ENCODE measurements around the gene SEMA5A.

The SEMA5A gene

DNA sequence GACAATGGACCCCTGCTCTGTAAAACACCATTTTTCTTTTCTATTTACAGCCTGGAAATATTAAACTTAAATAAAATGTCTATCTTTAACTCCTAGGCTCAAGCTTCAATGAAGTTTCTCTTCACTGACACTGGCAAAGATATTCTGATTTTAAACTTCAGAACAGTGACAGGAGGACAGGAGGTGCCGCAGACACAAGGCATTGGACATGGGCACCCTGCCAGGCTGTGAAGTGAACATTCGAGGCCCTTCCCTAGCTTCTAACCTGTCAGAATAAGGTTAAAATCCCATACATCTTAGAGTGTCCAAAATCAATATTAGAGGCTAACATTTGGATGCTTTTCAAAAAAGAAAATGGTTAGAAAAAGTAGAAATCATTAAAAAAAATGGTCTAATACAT lies 9.2 kb downstream of the SEMA5A start:
- Histone ChIP-seq H3K4me3 (ENCODE audit: low read depth in 1 of 2, low read length in 2 of 2) (no peak overlapping the region), H3K36me3 (ENCODE audit: control insufficient read depth in 1 of 2, insufficient read depth in 2 of 2, low read length in 2 of 2) (no peaks in the 10 kb centered on the region), H3K9ac (ENCODE audit: low read depth in 1 of 2, low read length in 2 of 2) (no peak overlapping the region), H3K27ac (ENCODE audit: low read depth, low read length) (no peak overlapping the region), H3K4me1 (ENCODE audit: control insufficient read depth in 1 of 2, insufficient read depth in 2 of 2, low read length in 2 of 2) (no peaks in the 10 kb centered on the region), H3K9me3 (ENCODE audit: control insufficient read depth in 1 of 2, low read length in 2 of 2) (no peaks in the 10 kb centered on the region), H3K27me3 (ENCODE audit: control insufficient read depth in 1 of 2, insufficient read depth in 2 of 2, low read length in 2 of 2) (no peaks in the 10 kb centered on the region)

DNA sequence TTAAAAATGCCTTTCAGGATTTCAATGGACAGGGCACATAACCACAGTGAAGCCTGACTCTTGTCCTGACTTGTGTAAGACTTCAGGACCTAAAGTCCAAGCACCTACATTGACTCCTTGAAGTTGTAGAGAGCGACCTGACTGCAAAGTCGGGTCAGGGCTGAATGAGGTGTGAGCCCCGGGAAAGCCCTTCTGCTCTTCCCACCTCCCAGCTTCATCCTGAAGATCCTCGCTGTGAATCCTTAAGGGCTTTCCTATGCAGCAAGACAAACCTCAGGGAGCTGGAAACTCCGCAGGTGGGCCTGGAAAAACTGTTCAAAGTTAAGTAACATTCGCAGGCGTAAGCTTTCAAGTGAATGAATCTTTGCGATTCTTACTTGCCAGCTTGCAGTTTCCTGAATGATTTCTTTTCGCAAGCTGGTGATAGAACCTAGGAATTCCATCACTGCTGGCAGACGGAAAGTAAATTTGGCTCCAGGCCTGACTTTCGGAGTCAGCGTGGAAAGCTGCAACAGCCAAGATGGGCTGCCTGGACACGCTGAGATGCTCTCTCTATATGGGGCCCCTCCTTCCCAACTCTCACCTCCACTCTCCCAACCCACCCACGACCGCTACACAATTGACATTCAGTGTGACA lies 10.9 kb downstream of the SEMA5A start:
- Histone ChIP-seq H3K9me3 (ENCODE audit: control insufficient read depth in 1 of 2, low read length in 2 of 2) (no peaks in the 10 kb centered on the region), H3K27ac (ENCODE audit: low read depth, low read length) (no peak overlapping the region), H3K9ac (ENCODE audit: low read depth in 1 of 2, low read length in 2 of 2) (no peak overlapping the region), H3K4me1 (ENCODE audit: control insufficient read depth in 1 of 2, insufficient read depth in 2 of 2, low read length in 2 of 2) (no peaks in the 10 kb centered on the region), H3K4me3 (ENCODE audit: low read depth in 1 of 2, low read length in 2 of 2) (no peak overlapping the region), H3K36me3 (ENCODE audit: control insufficient read depth in 1 of 2, insufficient read depth in 2 of 2, low read length in 2 of 2) (no peaks in the 10 kb centered on the region), H3K27me3 (ENCODE audit: control insufficient read depth in 1 of 2, insufficient read depth in 2 of 2, low read length in 2 of 2) (no peaks in the 10 kb centered on the region)

DNA sequence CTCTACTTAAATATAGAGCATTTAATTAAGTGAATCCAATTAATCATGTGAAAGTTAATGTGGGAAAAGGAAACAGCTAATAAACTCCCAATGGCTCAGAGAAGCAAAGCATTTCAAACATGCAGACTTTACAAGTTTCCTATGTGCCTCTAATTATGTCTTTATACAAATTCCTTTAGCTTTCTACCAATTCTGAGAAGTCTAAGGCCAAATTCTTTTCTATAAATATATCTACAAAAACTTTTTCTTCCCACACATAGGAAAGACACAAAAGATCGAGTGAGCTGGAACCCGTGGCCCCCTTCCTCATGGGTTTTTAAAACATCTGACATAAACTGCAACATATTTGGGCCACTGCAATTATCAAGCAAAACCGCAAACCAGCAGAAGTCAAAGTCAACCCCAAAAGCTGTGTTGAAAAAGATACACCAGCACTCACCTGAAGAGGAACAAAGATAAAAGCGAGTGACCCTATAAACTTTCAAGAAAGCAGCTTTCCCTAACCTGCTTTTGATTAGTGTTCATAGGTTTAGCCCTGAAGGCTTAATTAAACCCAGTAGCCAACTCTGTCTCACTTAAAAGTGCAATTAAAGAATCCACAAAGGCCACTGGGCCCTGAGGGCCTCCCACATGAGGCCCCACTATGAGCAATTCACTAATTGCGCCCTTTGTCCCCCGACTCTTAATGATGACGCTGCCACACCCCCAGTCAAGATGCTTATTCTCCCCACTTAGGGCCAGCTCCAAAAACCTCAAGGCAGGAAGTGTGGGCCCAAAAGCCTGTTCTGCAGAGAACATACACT lies 12.1 kb downstream of the SEMA5A start:
- H3K9me3 ChIP-seq (ENCODE audit: control insufficient read depth in 1 of 2, low read length in 2 of 2), result no peaks in the 10 kb centered on the region
- no peak overlapping the region for H3K27ac ChIP-seq (ENCODE audit: low read depth, low read length)
- H3K36me3 ChIP-seq (ENCODE audit: control insufficient read depth in 1 of 2, insufficient read depth in 2 of 2, low read length in 2 of 2), result no peaks in the 10 kb centered on the region
- H3K4me1 ChIP-seq (ENCODE audit: control insufficient read depth in 1 of 2, insufficient read depth in 2 of 2, low read length in 2 of 2), result no peaks in the 10 kb centered on the region
- no peak overlapping the region for H3K4me3 ChIP-seq (ENCODE audit: low read depth in 1 of 2, low read length in 2 of 2)
- no peak overlapping the region for H3K9ac ChIP-seq (ENCODE audit: low read depth in 1 of 2, low read length in 2 of 2)
- H3K27me3 ChIP-seq (ENCODE audit: control insufficient read depth in 1 of 2, insufficient read depth in 2 of 2, low read length in 2 of 2), result no peaks in the 10 kb centered on the region

DNA sequence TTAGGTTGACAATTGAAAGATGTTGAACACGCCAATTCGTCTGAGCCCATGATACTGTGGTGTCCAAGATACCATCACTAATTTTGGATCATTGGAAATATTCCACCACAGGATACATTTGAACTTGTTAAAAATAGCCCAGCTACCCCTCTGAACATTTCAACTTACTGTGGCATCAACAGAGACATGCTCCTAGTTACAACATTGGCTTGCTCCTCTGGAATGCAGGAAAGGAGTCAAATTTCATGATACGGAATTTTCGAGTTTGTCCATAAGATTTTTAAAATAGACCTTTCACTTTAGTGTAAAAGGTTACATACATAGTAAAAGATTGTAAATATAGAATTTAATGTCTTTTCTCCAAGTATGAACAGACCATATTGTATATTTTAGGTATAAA lies 12.8 kb downstream of the SEMA5A start:
- H3K9me3 ChIP-seq (ENCODE audit: control insufficient read depth in 1 of 2, low read length in 2 of 2), result no peaks in the 10 kb centered on the region
- no peaks in the 10 kb centered on the region for H3K36me3 ChIP-seq (ENCODE audit: control insufficient read depth in 1 of 2, insufficient read depth in 2 of 2, low read length in 2 of 2)
- no peaks in the 10 kb centered on the region for H3K4me1 ChIP-seq (ENCODE audit: control insufficient read depth in 1 of 2, insufficient read depth in 2 of 2, low read length in 2 of 2)
- no peak overlapping the region for H3K9ac ChIP-seq (ENCODE audit: low read depth in 1 of 2, low read length in 2 of 2)
- H3K27ac ChIP-seq (ENCODE audit: low read depth, low read length), result no peak overlapping the region
- no peak overlapping the region for H3K4me3 ChIP-seq (ENCODE audit: low read depth in 1 of 2, low read length in 2 of 2)
- no peaks in the 10 kb centered on the region for H3K27me3 ChIP-seq (ENCODE audit: control insufficient read depth in 1 of 2, insufficient read depth in 2 of 2, low read length in 2 of 2)

DNA sequence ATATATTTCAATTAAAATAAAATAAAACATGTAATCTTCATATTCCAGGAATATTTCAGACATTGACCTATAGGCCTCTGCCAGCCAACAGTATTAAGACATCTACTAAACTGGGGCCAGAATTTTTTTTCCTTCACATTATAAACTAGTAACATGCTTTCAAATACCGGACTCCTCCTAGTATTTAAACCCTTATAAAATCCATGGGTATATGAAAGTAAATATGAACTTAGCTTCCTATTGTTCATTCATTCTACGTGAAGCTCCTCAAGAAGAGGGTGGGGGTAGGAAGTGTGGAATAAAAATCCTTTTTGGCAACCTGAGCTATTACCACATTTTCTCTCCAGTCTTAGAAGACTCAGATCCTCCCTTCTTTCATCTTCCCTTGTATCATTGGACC lies 16.4 kb downstream of the SEMA5A start:
- Histone ChIP-seq H3K9me3 (ENCODE audit: control insufficient read depth in 1 of 2, low read length in 2 of 2) (no peaks in the 10 kb centered on the region), H3K36me3 (ENCODE audit: control insufficient read depth in 1 of 2, insufficient read depth in 2 of 2, low read length in 2 of 2) (no peaks in the 10 kb centered on the region), H3K27ac (ENCODE audit: low read depth, low read length) (no peak overlapping the region), H3K9ac (ENCODE audit: low read depth in 1 of 2, low read length in 2 of 2) (no peak overlapping the region), H3K27me3 (ENCODE audit: control insufficient read depth in 1 of 2, insufficient read depth in 2 of 2, low read length in 2 of 2) (no peaks in the 10 kb centered on the region), H3K4me1 (ENCODE audit: control insufficient read depth in 1 of 2, insufficient read depth in 2 of 2, low read length in 2 of 2) (peaks cover 0 to 6% of the 10 kb centered on the region in 2 donors), H3K4me3 (ENCODE audit: low read depth in 1 of 2, low read length in 2 of 2) (no peak overlapping the region)

DNA sequence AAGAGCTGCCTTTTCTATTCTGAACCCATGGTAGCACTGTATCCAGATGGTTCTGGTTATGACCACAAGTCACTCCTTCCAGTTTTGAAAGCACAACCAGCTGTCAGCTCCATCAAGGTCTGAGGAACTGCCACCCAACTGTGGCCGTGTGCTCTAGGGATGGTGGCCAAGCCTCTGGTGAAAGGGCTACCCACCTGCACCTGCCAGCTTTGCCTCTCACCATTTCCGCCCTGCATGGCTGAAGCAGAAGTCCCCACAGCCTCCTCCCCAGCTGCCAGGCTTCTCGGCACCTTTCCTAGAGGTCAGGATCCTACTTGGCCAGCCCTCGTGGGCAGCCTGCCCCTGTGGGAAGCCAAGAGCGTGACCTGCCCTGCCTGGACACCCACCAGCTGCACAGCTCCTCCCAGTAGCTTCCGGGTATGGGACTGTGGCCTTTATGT lies 16.8 kb downstream of the SEMA5A start:
- no peak overlapping the region for H3K9ac ChIP-seq (ENCODE audit: low read depth in 1 of 2, low read length in 2 of 2)
- H3K4me3 ChIP-seq (ENCODE audit: low read depth in 1 of 2, low read length in 2 of 2), result no peak overlapping the region
- H3K9me3 ChIP-seq (ENCODE audit: control insufficient read depth in 1 of 2, low read length in 2 of 2), result no peaks in the 10 kb centered on the region
- no peaks in the 10 kb centered on the region for H3K27me3 ChIP-seq (ENCODE audit: control insufficient read depth in 1 of 2, insufficient read depth in 2 of 2, low read length in 2 of 2)
- H3K4me1 ChIP-seq (ENCODE audit: control insufficient read depth in 1 of 2, insufficient read depth in 2 of 2, low read length in 2 of 2), result peaks cover 0 to 6% of the 10 kb centered on the region in 2 donors
- no peak overlapping the region for H3K27ac ChIP-seq (ENCODE audit: low read depth, low read length)
- no peaks in the 10 kb centered on the region for H3K36me3 ChIP-seq (ENCODE audit: control insufficient read depth in 1 of 2, insufficient read depth in 2 of 2, low read length in 2 of 2)

DNA sequence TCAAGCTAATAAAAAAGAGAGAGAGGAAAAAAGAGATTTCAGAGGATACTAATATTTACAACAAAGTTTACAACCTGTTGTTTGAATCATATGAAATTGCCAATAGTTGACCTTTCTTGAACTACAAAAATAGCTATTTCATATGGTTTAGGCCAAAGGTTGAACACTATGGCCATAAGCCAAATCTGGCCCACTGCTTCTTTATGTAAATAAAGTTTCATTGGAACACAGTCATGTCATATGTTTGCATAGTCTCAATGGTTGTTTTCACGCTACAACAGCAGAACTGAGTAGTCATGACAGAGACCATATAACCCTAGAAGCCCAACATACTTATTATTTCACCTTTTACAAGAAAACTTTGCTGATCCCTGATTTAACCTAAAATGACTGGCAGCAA lies 20.9 kb downstream of the SEMA5A start:
- Histone ChIP-seq H3K27me3 (ENCODE audit: control insufficient read depth in 1 of 2, insufficient read depth in 2 of 2, low read length in 2 of 2) (no peaks in the 10 kb centered on the region), H3K9ac (ENCODE audit: low read depth in 1 of 2, low read length in 2 of 2) (no peak overlapping the region), H3K27ac (ENCODE audit: low read depth, low read length) (no peak overlapping the region)

DNA sequence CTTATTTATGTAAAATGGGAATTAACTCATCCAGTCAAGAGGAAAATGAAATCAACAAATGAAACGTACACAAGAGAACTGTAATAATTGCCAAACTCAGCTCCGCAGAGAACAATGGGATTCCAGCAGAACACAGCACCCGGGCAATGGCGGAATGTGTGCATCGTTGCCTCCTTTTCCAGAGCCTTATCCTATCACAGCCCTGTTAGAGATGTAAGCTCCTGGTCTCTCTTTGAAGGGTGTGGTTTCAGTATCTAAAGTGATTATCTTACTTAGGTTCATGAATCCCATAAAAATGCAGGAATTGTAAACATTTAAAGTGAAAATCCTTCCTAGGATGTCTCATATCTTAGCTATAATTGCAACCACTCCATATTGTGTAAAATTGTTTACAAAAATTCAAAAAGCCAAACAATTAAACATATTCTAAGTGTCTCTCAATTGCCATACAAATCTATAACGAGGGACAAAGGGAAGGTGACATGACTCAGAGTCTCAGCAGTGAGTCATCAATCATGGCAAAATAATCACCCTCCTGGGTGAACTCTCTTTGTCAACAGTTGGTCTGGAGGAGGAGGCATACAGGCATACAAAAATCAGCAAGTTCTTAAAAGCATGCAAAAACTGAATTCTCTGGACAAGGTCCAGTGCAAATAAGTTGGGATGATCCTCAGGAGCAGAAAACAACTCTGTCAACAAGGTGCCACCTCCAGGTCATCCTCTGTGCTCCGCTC lies 22.6 kb downstream of the SEMA5A start:
- Histone ChIP-seq H3K9ac (ENCODE audit: low read depth in 1 of 2, low read length in 2 of 2) (no peak overlapping the region), H3K27ac (ENCODE audit: low read depth, low read length) (no peak overlapping the region), H3K27me3 (ENCODE audit: control insufficient read depth in 1 of 2, insufficient read depth in 2 of 2, low read length in 2 of 2) (no peaks in the 10 kb centered on the region), H3K9me3 (ENCODE audit: control insufficient read depth in 1 of 2, low read length in 2 of 2) (no peaks in the 10 kb centered on the region), H3K4me3 (ENCODE audit: low read depth in 1 of 2, low read length in 2 of 2) (no peak overlapping the region), H3K36me3 (ENCODE audit: control insufficient read depth in 1 of 2, insufficient read depth in 2 of 2, low read length in 2 of 2) (no peaks in the 10 kb centered on the region), H3K4me1 (ENCODE audit: control insufficient read depth in 1 of 2, insufficient read depth in 2 of 2, low read length in 2 of 2) (peaks cover 0 to 13% of the 10 kb centered on the region in 2 donors)

More for the DNA sequence above, 20.9 kb downstream of the SEMA5A start:
- Histone ChIP-seq H3K9me3 (ENCODE audit: control insufficient read depth in 1 of 2, low read length in 2 of 2) (no peaks in the 10 kb centered on the region), H3K36me3 (ENCODE audit: control insufficient read depth in 1 of 2, insufficient read depth in 2 of 2, low read length in 2 of 2) (no peaks in the 10 kb centered on the region), H3K4me1 (ENCODE audit: control insufficient read depth in 1 of 2, insufficient read depth in 2 of 2, low read length in 2 of 2) (peaks cover 0 to 13% of the 10 kb centered on the region in 2 donors), H3K4me3 (ENCODE audit: low read depth in 1 of 2, low read length in 2 of 2) (no peak overlapping the region)

DNA sequence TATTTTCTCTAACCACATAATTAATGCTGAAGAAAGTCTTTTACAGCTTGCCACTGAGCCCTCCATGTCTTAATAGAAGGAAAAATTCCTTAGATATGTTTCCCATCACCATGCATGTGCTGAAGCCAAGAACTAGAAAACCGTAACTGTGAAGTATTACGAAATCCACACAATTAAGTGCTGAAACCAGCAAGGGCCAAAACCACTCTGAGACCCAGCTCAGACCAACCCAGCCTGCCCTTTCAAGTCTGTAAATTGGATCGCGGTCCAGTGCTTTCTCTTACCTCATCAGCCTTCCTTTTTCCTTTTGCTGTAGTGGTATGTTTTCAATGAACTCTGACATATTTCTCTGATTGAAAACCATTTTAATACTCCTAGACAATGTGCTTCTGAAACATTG lies 26.3 kb downstream of the SEMA5A start:
- H3K36me3 ChIP-seq (ENCODE audit: control insufficient read depth in 1 of 2, insufficient read depth in 2 of 2, low read length in 2 of 2), result no peaks in the 10 kb centered on the region
- no peaks in the 10 kb centered on the region for H3K27me3 ChIP-seq (ENCODE audit: control insufficient read depth in 1 of 2, insufficient read depth in 2 of 2, low read length in 2 of 2)
- no peaks in the 10 kb centered on the region for H3K9me3 ChIP-seq (ENCODE audit: control insufficient read depth in 1 of 2, low read length in 2 of 2)
- H3K4me1 ChIP-seq (ENCODE audit: control insufficient read depth in 1 of 2, insufficient read depth in 2 of 2, low read length in 2 of 2), result peaks cover 7 to 13% of the 10 kb centered on the region in 2 donors
- H3K4me3 ChIP-seq (ENCODE audit: low read depth in 1 of 2, low read length in 2 of 2), result no peak overlapping the region
- no peak overlapping the region for H3K9ac ChIP-seq (ENCODE audit: low read depth in 1 of 2, low read length in 2 of 2)
- no peak overlapping the region for H3K27ac ChIP-seq (ENCODE audit: low read depth, low read length)

DNA sequence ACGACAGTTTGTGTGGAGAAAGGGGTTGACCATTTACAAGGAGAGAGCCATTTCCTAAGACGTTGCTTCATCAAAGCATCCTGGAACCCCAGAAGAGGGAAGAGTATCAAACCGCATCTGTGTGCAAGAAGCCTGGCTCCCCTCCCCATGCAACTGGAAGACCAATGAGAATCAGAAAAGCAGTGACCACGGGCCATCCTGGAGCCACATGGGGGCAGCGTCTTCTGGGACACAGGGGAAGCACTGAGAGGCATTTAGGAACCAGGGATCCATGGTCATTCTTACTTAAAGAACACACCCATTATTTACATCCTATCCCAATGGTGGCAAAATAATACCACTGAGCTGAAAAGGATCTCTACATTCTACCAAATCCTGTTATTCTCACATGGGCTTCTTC lies 29.3 kb downstream of the SEMA5A start:
- Histone ChIP-seq H3K9me3 (ENCODE audit: control insufficient read depth in 1 of 2, low read length in 2 of 2) (no peaks in the 10 kb centered on the region), H3K4me1 (ENCODE audit: control insufficient read depth in 1 of 2, insufficient read depth in 2 of 2, low read length in 2 of 2) (peaks cover 6 to 7% of the 10 kb centered on the region in 2 donors), H3K4me3 (ENCODE audit: low read depth in 1 of 2, low read length in 2 of 2) (no peak overlapping the region), H3K9ac (ENCODE audit: low read depth in 1 of 2, low read length in 2 of 2) (no peak overlapping the region), H3K27ac (ENCODE audit: low read depth, low read length) (no peak overlapping the region), H3K27me3 (ENCODE audit: control insufficient read depth in 1 of 2, insufficient read depth in 2 of 2, low read length in 2 of 2) (no peaks in the 10 kb centered on the region), H3K36me3 (ENCODE audit: control insufficient read depth in 1 of 2, insufficient read depth in 2 of 2, low read length in 2 of 2) (no peaks in the 10 kb centered on the region)
